GM19193 (cell line): ENCODE measurements around the gene ZDHHC19.

Experiments
- POLR2A ChIP-seq: IDR thresholded peaks from 4 replicates; pipeline ENCODE4 v1.6.1; 2011; ENCODE audit not compliant: insufficient read depth, insufficient read length; ENCODE audit errors: extremely low read depth

ZDHHC19 gene

GRCh38 chr3:196149375-196149774 lies 61.8 kb downstream of the ZDHHC19 start:
- TF ChIP-seq POLR2A: no peak
